Large intestine (tissue), 3 donors: Measurements from ENCODE around the gene PRSS1. TPM values are rescaled to one million over a fixed set of nuclear protein-coding genes. Genes with fewer than 3 reads are reported as not detected.
"Not testable (repeated sequence)": the region's sequence is repeated elsewhere in the genome, so short reads cannot be mapped to it uniquely, and the experiment has no call there.

ENCODE experiments used
- DNase-seq, 2 donors: peaks; one replicate each; pipeline versions ENCODE4 v3.0.0 to v3.0.0-alpha.2; 2013
- H3K27ac ChIP-seq: one replicate; pipeline ENCODE4 v1.5.1; 2013; ENCODE audit warnings: low read length
- H3K27me3 ChIP-seq: 2 replicates; pipeline ENCODE4 v1.6.1; 2013; ENCODE audit warnings: low read length; ENCODE audit not compliant: control insufficient read depth, insufficient read depth
- H3K36me3 ChIP-seq: 2 replicates; pipeline ENCODE4 v1.6.1; 2013; ENCODE audit warnings: low read length; ENCODE audit not compliant: control insufficient read depth, insufficient read depth
- H3K4me1 ChIP-seq: one replicate; pipeline ENCODE4 v1.6.1; 2013; ENCODE audit warnings: low read length; ENCODE audit not compliant: control insufficient read depth, insufficient read depth
- H3K4me3 ChIP-seq: one replicate; pipeline ENCODE4 v1.5.1; 2013; ENCODE audit warnings: low read length
- H3K9me3 ChIP-seq: one replicate; pipeline ENCODE4 v1.6.1; 2013; ENCODE audit warnings: mild to moderate bottlenecking, low read depth, low read length, moderate library complexity; ENCODE audit not compliant: control insufficient read depth
- WGBS: methylation state at CpG from one replicate; pipeline ENCODE4 v1.1.5; 2013; ENCODE audit warnings: low lambda C conversion rate; ENCODE audit not compliant: insufficient coverage; 5-methylcytosine and 5-hydroxymethylcytosine counted together
- polyA plus RNA-seq: library from polyadenylated mRNA; unstranded; fragments of 120-200 nt; gene quantifications from one replicate; pipeline ENCODE4 v1.2.1, GENCODE V29; 2013

The PRSS1 gene
- polyA plus RNA-seq, 1 donor = 0.15 TPM

DNA sequence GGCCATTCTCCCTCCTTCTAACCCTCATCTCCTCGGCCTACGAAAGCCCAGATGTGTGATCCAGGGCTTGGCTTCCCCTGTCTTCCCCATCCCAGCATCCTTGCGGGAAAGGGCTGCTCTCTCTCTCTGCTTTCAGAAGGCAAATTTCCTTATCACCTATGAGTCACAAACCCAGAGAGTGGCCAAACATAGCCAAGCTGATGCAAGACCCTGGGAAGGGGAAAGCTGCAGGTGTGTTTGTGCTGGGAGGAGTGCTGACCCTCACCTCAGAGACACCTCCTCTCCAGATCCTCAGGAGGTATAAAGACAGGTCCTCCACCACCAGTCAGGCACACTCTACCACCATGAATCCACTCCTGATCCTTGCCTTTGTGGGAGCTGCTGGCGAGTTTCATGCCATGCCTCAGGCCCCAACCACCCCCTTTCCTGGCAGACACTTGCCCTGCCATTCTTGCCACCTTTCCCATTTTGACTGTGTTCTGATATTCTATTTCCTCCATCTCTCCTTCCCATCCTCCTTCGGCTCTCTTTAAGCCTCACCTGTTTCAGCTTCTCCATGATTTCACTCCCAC lies 10.9 kb downstream of the PRSS1 start:
- 31% methylated on average over 3 of the region's 5 CpGs for WGBS
- Histone ChIP-seq H3K4me1 (no peaks in the 10 kb centered on the region), H3K36me3 (no peaks in the 10 kb centered on the region), H3K9me3 (no peaks in the 10 kb centered on the region), H3K27ac (no peak overlapping the region), H3K27me3 (peaks cover 2% of the 10 kb centered on the region), H3K4me3 (no peak overlapping the region)
- no peak for DNase-seq

GRCh38 chr7:142761606-142762005 lies 12.3 kb downstream of the PRSS1 start:
- H3K36me3 ChIP-seq, H3K4me3 ChIP-seq, H3K27ac ChIP-seq, DNase-seq, H3K27me3 ChIP-seq, H3K9me3 ChIP-seq, H3K4me1 ChIP-seq: not testable (repeated sequence)
- no CpG with 5 or more reads among the region's 2 CpGs for WGBS

- no peaks in the 10 kb centered on the region for H3K9me3 ChIP-seq
- no peaks in the 10 kb centered on the region for H3K4me1 ChIP-seq
- WGBS = no CpG with 5 or more reads among the region's 1 CpG
- DNase-seq = no peak
- peaks cover 2% of the 10 kb centered on the region for H3K27me3 ChIP-seq
- no peaks in the 10 kb centered on the region for H3K36me3 ChIP-seq
- no peak overlapping the region for H3K27ac ChIP-seq
- H3K4me3 ChIP-seq = no peak overlapping the region
These were observed 12.8 kb downstream of the PRSS1 start for GRCh38 chr7:142762104-142762503.

DNA sequence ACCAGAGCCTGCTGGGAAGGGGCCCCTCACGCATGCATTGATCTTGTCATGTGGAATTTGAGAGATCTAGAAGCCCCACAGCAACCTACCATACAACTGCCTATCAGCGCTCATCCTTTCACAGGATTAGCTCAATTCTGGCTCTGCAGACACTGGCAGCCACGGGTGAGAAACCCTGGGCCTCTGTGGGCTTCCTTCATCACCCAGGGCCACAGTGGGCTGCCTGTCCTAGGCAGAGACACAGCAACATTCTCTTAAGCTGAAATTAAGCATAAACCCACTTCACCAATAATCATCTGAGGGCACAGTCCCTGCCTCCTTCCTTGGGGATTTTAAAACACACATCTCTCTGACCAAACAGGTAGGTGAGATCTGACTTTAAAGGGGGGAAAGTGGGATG lies 18.2 kb downstream of the PRSS1 start:
- H3K4me3 ChIP-seq = no peak overlapping the region
- H3K4me1 ChIP-seq = no peaks in the 10 kb centered on the region
- no peak for DNase-seq
- H3K27me3 ChIP-seq = peaks cover 21% of the 10 kb centered on the region
- WGBS = 100% methylated on average over 1 of the region's 3 CpGs
- no peaks in the 10 kb centered on the region for H3K36me3 ChIP-seq
- no peak overlapping the region for H3K27ac ChIP-seq
- no peaks in the 10 kb centered on the region for H3K9me3 ChIP-seq

DNA sequence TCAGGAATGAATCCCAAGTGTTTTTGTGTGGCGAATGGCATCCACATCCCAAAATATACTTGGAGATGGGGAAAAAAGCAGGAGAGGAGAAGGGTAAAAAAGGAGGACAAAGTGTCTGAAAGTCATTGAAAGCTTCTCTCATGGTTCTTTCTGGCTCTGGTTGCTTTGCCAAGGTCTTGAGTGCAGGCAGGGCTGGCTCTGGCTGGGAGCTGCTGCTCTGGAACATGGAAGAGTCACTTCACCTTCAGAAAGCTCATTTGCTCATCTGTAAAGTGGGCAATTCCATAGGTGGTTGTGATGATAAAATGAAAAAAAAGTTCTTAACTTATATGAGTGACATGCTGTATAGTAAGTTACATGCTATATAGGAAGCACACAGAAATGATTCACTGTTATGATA lies 18.6 kb downstream of the PRSS1 start:
- H3K36me3 ChIP-seq = no peaks in the 10 kb centered on the region
- 75% methylated on average over 1 of the region's 1 CpG for WGBS

GRCh38 chr7:142768885-142769284 lies 19.6 kb downstream of the PRSS1 start:
- H3K36me3 ChIP-seq, H3K4me3 ChIP-seq, DNase-seq, H3K9me3 ChIP-seq, H3K27ac ChIP-seq, H3K4me1 ChIP-seq: not testable (repeated sequence)
- peaks cover 28% of the 10 kb centered on the region for H3K27me3 ChIP-seq
- 100% methylated on average over 1 of the region's 3 CpGs for WGBS

More for the DNA sequence above, 18.6 kb downstream of the PRSS1 start:
- H3K4me3 ChIP-seq = no peak overlapping the region
- peaks cover 24% of the 10 kb centered on the region for H3K27me3 ChIP-seq
- no peak overlapping the region for H3K27ac ChIP-seq
- H3K9me3 ChIP-seq = no peaks in the 10 kb centered on the region
- no peak for DNase-seq
- H3K4me1 ChIP-seq = no peaks in the 10 kb centered on the region

DNA sequence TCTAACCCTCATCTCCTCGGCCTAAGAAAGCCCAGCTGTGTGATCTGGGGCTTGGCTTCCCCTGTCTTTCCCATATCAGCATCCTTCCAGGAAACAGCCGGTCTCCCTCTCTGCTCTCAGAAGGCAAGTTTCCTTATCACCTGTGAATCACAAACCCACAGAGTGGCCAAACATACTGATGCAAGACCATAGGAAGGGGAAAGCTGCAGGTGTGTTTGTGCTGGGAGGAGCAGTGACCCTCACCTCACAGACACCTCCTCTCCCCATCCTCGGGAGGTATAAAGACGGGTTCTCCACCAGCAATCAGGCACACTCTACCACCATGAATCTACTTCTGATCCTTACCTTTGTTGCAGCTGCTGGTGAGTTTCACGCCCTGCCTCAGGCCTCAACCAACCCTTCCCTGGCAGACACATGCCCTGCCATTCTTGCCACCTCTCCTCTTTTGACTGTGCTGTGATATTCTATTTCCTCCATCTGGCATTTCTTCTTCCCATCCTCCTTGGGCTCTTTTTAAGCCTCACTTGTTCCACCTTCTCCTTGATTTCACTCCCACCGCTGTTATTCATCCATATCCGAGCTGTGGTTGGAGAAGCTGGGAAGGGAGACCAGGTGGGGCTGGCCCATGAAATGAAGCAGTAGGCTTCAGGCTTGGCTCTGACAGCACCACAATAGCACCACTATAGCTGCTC lies 21.5 kb downstream of the PRSS1 start, which contains the start of gene PRSS2:
PRSS2 (plus strand) TSS at position 310 of the 692 bp plus-strand sequence; CDS start at position 323, 13 bp downstream.
- H3K27me3 ChIP-seq = peaks cover 28% of the 10 kb centered on the region
- no peaks in the 10 kb centered on the region for H3K4me1 ChIP-seq
- no peaks in the 10 kb centered on the region for H3K9me3 ChIP-seq
- no peak within 1 kb of the TSS for H3K4me3 ChIP-seq
- DNase-seq = no peak
- H3K36me3 ChIP-seq = no peaks in the 10 kb centered on the region
- WGBS = 100% methylated on average over 1 of the region's 7 CpGs
- H3K27ac ChIP-seq = no peak within 1 kb of the TSS

GRCh38 chr7:142771353-142771723 lies 22.1 kb downstream of the PRSS1 start:
- H3K4me1 ChIP-seq = no peaks in the 10 kb centered on the region
- no peaks in the 10 kb centered on the region for H3K9me3 ChIP-seq
- WGBS = no CpG with 5 or more reads among the region's 5 CpGs
- H3K27me3 ChIP-seq = peaks cover 28% of the 10 kb centered on the region
- no peaks in the 10 kb centered on the region for H3K36me3 ChIP-seq
- no peak for DNase-seq
- H3K27ac ChIP-seq = no peak overlapping the region
- H3K4me3 ChIP-seq = no peak overlapping the region

DNA sequence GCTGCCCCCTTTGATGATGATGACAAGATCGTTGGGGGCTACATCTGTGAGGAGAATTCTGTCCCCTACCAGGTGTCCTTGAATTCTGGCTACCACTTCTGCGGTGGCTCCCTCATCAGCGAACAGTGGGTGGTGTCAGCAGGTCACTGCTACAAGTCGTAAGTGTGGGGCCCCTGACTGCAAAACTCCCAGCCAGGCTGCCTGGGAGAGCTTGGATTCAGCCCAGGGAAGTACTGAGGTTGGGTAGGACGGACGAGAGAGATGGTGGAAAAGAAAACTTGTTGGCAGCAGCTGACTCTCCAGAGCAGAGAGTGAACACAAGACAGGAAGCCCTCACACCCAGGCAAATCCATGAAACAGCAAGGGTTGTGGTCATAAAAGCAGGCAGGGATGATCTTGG lies 22.8 kb downstream of the PRSS1 start:
- no peaks in the 10 kb centered on the region for H3K4me1 ChIP-seq
- 80% methylated on average over 2 of the region's 6 CpGs for WGBS
- H3K27ac ChIP-seq = no peak overlapping the region
- H3K36me3 ChIP-seq = no peaks in the 10 kb centered on the region
- peaks cover 28% of the 10 kb centered on the region for H3K27me3 ChIP-seq
- no peaks in the 10 kb centered on the region for H3K9me3 ChIP-seq
- no peak for DNase-seq
- no peak overlapping the region for H3K4me3 ChIP-seq

DNA sequence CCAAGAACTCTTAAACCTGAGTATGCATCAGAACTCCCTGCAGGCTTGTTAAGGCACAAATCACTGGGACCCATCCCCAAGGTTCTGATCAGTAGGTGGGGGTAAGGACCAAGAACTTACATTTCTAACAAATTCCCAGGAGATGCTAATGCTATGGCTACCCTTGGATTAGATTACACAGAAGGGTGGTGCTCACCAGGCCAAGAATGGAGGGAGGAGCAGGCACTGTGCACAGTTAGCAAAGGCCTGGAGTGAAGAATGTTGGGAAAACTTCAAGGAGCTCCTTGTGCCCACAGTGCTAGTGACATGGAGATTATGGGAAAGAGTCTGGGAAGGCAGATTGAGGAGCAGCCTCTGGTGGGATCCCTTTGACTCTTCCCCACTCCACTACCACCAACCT lies 23.4 kb downstream of the PRSS1 start:
- DNase-seq = no peak
- H3K4me3 ChIP-seq = no peak overlapping the region
- no peak overlapping the region for H3K27ac ChIP-seq
- H3K4me1 ChIP-seq = no peaks in the 10 kb centered on the region
- no peaks in the 10 kb centered on the region for H3K36me3 ChIP-seq
- H3K9me3 ChIP-seq = no peaks in the 10 kb centered on the region
- peaks cover 23% of the 10 kb centered on the region for H3K27me3 ChIP-seq

- no peak overlapping the region for H3K27ac ChIP-seq
- WGBS = 100% methylated on average over 1 of the region's 12 CpGs
- H3K9me3 ChIP-seq = no peaks in the 10 kb centered on the region
- no peaks in the 10 kb centered on the region for H3K36me3 ChIP-seq
- DNase-seq = no peak
- H3K4me1 ChIP-seq = no peaks in the 10 kb centered on the region
- peaks cover 20% of the 10 kb centered on the region for H3K27me3 ChIP-seq
- no peak overlapping the region for H3K4me3 ChIP-seq
These were observed 24.0 kb downstream of the PRSS1 start for GRCh38 chr7:142773230-142773629.
